HL-60 (cell line): Measurements from ENCODE around the gene PARD3.
"Not testable (repeated sequence)": the region's sequence is repeated elsewhere in the genome, so short reads cannot be mapped to it uniquely, and the experiment has no call there.

ENCODE experiments used
- DNase-seq, 2 experiments: peaks; one replicate each; pipeline ENCODE4 v3.0.0-alpha.2; 2010 to 2020; ENCODE audit warnings: low read depth in 1 of 2, low spot score in 1 of 2
- H3K27ac ChIP-seq: fragments of 250-450 bp; sonication (Bioruptor Pico); replicated peaks from 2 replicates; pipeline ENCODE4 v1.5.1; 2020; ENCODE audit warnings: mild to moderate bottlenecking, moderate library complexity
- H3K27me3 ChIP-seq: fragments of 250-450 bp; sonication (Bioruptor Pico); 2 replicates; pipeline ENCODE4 v1.5.1; 2021; ENCODE audit warnings: mild to moderate bottlenecking, moderate library complexity; ENCODE audit not compliant: insufficient read depth, poor library complexity, severe bottlenecking
- H3K4me3 ChIP-seq: replicated peaks from 2 replicates; pipeline ENCODE4 v1.5.1; 2011; ENCODE audit warnings: mild to moderate bottlenecking, control low read depth, low read length; ENCODE audit not compliant: insufficient read depth
- GABPA ChIP-seq: IDR thresholded peaks from 2 replicates; pipeline ENCODE4 v1.6.1; 2012; ENCODE audit warnings: low read depth
- POLR2AphosphoS5 ChIP-seq: IDR thresholded peaks from 2 replicates; pipeline ENCODE4 v1.6.1; 2012; ENCODE audit warnings: low read depth
- REST ChIP-seq: IDR thresholded peaks from 2 replicates; pipeline ENCODE4 v1.6.1; 2012; ENCODE audit warnings: low read depth; ENCODE audit not compliant: insufficient replicate concordance
- SPI1 ChIP-seq: IDR thresholded peaks from 2 replicates; pipeline ENCODE4 v1.6.1; 2012; ENCODE audit warnings: low read depth, mild to moderate bottlenecking, borderline replicate concordance
- TF ChIP-seq, protein P1 (sequence below): IDR thresholded peaks from one replicate; pipeline ENCODE4 v1.5.1; 2011; ENCODE audit warnings: low read length, control low read depth, inconsistent platforms; ENCODE audit not compliant: insufficient read depth

Gene PARD3

GRCh38 chr10:34358729-34359434 lies 456.2 kb downstream of the PARD3 start:
- Histone ChIP-seq H3K4me3 (no peak overlapping the region), H3K27ac (no peak overlapping the region), H3K27me3 (no peaks in the 10 kb centered on the region)
- no peak for TF ChIP-seq REST
- TF ChIP-seq SPI1, result no peak
- TF ChIP-seq, protein P1, sequence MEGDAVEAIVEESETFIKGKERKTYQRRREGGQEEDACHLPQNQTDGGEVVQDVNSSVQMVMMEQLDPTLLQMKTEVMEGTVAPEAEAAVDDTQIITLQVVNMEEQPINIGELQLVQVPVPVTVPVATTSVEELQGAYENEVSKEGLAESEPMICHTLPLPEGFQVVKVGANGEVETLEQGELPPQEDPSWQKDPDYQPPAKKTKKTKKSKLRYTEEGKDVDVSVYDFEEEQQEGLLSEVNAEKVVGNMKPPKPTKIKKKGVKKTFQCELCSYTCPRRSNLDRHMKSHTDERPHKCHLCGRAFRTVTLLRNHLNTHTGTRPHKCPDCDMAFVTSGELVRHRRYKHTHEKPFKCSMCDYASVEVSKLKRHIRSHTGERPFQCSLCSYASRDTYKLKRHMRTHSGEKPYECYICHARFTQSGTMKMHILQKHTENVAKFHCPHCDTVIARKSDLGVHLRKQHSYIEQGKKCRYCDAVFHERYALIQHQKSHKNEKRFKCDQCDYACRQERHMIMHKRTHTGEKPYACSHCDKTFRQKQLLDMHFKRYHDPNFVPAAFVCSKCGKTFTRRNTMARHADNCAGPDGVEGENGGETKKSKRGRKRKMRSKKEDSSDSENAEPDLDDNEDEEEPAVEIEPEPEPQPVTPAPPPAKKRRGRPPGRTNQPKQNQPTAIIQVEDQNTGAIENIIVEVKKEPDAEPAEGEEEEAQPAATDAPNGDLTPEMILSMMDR, result no peak
- TF ChIP-seq POLR2AphosphoS5, result no peak
- DNase-seq, result no peak

DNA sequence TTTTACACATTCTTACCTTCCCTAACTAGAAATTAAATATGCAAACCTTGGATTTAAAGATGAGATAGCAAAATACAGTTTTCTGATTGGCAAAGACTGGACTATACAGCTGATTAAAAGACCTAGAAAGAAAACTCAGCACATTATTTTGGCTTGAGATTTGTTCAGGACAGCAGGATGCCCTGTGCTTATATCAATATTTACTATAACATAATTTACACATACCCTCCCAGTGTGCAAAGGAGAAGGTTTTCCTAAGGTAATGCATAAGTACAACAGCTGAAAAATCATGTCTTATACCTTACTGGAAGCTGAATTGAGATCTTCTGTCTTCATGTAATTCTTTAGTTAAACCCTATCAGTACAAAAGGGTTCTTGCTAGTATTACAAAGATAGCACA lies 458.6 kb downstream of the PARD3 start:
- no peak for DNase-seq
- Histone ChIP-seq H3K27me3 (no peaks in the 10 kb centered on the region), H3K27ac (no peak overlapping the region), H3K4me3 (no peak overlapping the region)
- TF ChIP-seq, protein P1, result no peak
- TF ChIP-seq REST, result no peak

DNA sequence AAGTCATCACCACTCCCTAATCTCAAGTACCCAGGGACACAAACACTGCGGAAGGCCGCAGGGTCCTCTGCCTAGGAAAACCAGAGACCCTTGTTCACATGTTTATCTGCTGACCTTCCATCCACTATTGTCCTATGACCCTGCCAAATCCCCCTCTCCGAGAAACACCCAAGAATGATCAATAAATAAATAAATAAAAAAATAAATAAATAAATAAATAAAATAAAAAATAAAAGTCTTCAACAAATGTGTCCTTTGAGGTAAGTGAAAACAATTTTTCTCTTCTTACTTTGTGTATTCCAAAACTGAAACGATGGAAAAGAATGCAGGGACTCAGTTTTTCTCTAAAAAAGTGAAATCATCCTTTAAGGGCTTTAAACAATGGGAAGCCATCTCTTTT lies 461.6 kb downstream of the PARD3 start:
- DNase-seq, H3K4me3 ChIP-seq, H3K27me3 ChIP-seq, H3K27ac ChIP-seq: not testable (repeated sequence)

DNA sequence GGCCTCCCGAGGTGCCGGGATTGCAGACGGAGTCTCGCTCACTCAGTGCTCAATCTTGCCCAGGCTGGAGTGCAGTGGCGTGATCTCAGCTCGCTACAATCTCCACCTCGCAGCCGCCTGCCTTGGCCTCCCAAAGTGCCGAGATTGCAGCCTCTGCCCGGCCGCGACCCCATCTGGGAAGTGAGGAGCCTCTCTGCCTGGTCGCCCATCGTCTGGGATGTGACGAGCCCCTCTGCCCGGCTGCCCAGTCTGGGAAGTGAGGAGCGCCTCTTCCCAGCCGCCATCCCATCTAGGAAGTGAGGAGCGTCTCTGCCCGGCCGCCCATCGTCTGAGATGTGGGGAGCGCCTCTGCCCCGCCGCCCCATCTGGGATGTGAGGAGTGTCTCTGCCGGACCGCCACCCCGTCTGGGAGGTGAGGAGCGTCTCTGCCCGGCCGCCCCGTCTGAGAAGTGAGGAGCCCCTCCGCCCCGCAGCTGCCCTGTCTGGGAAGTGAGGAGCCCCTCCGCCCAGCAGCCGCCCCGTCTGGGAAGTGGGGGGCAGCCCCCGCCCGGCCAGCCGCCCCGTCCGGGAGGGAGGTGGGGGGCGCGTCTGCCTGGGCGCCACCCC lies 462.4 kb downstream of the PARD3 start:
- not testable (repeated sequence) for H3K4me3 ChIP-seq, DNase-seq, H3K27me3 ChIP-seq, H3K27ac ChIP-seq

DNA sequence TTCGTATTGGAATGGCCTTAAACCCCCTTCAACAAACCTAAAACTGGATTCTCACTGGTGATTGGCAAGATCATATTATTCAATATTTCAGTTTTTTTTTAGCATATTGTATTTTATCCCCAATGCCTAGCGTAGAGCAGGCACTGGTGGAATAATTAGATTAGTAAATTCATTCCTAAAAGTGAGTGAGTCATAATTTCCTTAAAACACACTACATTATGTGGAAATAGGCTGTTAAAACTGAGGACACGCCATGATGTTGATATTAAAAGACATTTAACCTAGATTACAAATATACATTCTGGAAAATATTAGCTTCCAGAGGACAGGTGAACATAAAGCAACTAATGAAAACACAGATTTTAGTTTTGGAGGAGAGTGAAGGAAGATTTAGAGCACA lies 463.9 kb downstream of the PARD3 start:
- no peak overlapping the region for H3K27ac ChIP-seq
- H3K4me3 ChIP-seq, result no peak overlapping the region
- no peak for DNase-seq
- no peaks in the 10 kb centered on the region for H3K27me3 ChIP-seq
- TF ChIP-seq REST, result no peak
- no peak for TF ChIP-seq POLR2AphosphoS5
- TF ChIP-seq GABPA, result no peak
- TF ChIP-seq SPI1, result no peak
- TF ChIP-seq, protein P1, result no peak
